GM21447 (cell line): Measurements from ENCODE around the gene APOL2.
"Not testable (repeated sequence)": the region's sequence is repeated elsewhere in the genome, so short reads cannot be mapped to it uniquely, and the experiment has no call there.

Source experiments
- ATAC-seq: cut with Tn5 transposase; IDR thresholded peaks from one replicate; pipeline ENCODE4 v1.9.1; 2021; ENCODE audit not compliant: unreplicated experiment

Gene APOL2

DNA sequence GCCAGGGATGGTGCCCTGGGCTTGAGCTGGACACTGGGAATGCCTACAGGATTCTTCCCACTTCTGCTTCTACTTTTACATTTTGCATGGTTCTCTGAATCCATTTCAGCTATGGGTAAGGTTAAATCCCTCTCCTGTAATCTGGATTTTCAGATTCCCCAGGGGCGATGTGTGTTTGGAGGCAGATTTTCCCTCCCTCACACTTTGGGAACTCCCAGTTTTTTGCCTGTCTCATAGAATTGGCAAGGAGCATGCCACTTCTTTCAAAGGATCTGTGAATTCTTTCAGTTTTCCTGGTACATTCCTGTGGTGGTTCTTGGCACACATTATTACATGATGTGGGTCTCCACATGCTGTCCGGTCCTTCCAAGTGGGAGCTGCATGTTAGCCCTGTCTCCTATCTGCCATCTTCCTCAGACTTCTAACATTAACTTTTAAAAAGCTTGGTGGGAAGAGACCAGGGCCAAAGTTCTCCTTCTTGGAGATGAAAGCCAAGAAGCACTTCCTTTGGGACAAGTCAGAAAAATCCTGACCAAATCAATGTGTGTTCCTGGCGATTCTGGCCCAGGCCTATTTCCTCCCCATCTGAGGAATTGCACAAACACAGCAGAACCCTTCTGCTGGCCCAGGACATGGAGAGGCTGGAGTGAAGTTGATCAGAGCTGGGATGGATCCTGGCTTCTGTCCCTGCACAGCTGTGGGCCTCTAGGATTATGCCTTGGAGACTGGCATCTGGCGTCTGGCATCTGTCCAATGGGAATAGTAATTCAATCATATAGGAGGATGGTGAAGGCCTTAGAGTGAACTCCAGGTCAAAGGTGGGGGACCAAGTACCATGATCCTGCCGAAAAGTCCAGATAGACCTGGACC lies 5.4 kb upstream of the APOL2 start:
- no peak for ATAC-seq

- ATAC-seq = no peak
Measured at GRCh38 chr22:36243986-36244385, 4.7 kb upstream of the APOL2 start.

DNA sequence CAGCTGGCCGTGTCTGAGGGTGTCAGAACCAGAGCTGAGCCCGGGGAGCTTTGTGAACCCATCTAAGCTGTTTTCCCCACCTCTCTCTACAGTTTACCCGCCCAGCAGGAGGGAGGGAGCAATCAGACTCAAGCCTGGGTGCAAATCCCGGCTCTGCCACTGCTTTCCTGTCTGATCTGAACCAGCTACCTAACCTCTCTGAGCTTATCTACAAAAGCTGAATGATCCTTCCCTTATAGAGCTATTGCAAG lies 252 bp downstream of the APOL2 start:
- no peak for ATAC-seq

GRCh38 chr22:36238373-36239149 lies 766 bp downstream of the APOL2 start:
- no peak for ATAC-seq

DNA sequence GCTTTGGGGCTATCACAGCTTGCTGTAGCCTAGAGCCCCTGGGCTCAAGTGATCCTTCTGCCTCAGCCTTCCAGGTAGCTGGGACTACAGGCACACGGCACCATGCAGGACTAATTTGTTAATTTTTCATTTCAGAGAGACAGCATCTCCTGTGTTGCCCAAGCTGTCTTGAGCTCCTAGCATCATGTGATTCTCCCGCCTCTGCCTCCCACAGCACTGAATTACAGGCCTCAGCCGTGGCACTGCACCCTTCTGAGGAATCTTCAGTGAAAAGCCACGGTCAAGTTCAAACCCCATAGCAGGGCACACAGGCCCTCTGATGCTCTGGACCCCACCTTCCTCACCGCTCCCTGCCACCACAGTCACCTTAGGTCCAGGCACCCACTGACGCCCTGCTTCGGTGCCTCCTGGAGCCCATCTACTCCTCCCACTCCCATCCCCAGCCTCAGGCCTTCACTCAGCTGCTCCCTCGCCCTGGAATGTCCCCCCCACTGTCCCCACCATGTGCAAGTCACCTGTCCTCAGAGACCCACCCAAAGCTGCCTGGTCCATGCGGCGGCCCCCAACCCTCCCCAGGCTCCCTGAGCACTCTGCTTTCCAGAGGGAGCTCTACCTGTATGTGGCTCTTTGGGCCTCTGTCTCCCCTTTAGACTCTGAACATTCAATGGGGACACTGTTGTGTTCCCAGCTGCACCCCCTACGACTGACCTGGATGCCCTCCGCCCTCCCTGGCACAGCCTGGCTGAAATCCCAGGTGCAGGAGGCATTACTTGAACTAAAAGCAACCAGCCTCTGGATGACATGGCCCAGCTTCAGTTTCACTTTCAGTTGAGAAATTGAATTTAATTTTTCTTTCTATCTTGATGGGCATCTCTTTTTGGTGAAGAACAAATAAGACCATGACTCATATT lies 1.6 kb downstream of the APOL2 start:
- no peak for ATAC-seq

DNA sequence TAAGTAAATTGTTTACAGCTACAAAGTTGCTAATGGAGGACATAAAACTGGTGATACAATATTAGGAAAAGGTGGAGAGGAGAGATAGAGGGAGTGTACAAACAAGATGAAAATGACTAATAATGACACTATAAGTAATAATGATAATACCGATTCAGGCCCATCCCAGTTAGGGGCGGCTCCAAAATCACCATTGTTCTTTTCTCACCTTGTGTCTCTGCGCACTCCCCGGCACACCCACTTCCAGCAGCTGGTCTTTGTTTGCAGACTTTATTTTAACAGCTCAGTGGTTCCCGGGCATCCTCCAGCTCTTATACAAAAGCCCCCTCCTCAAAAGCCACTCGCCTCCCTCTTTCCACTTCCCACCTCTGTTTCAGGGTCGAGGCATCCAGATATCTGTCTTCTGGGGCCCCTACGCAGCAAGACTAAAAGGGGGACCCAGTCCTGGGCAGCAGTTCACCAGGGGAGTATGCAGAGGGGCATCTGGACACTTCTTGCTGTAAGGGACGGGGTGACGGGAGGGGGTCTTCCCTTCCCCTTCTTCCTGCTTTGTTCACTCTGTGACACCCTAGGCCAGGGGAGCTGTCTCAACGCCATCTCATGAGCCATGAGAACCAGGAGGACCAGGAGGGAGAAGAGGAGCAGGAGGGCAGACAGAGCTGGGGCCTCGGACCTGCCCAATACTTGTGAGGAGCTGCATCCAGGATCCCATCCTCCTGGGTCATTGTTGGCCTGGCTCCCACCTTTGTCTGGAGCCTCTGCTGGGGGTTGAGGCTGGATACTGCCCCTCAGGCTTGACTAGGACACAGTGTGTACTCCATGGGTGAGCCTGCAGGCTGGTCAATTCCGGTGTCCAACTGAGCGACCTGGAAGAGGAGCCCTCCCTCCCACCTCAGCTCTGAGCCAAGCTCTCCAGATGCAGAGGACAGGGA lies 2.7 kb downstream of the APOL2 start:
- no peak for ATAC-seq

GRCh38 chr22:36235585-36235984 lies 3.7 kb downstream of the APOL2 start:
- no peak for ATAC-seq

GRCh38 chr22:36234919-36235318 lies 4.4 kb downstream of the APOL2 start:
- no peak for ATAC-seq

DNA sequence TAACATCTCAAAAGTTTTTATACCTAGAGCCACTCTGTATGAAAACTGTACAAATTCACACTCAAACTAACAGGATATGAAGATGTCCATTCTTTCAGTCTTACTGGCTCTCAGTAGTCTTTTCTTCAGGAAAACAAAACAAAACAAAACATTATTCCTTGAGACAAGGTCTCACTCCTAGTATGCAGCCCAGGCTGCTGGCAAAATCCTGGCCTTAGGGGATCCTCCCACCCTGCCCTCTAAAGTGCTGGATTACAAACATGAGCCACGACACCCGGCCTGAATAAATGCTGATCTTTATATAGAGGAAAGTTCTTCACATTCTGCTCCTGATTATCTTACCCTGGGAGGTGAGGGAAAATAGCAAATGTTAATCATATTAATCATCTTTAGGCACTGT lies 5.1 kb downstream of the APOL2 start:
- ATAC-seq = no peak

- ATAC-seq = no peak
Measured at GRCh38 chr22:36233796-36234195, 5.5 kb downstream of the APOL2 start.

DNA sequence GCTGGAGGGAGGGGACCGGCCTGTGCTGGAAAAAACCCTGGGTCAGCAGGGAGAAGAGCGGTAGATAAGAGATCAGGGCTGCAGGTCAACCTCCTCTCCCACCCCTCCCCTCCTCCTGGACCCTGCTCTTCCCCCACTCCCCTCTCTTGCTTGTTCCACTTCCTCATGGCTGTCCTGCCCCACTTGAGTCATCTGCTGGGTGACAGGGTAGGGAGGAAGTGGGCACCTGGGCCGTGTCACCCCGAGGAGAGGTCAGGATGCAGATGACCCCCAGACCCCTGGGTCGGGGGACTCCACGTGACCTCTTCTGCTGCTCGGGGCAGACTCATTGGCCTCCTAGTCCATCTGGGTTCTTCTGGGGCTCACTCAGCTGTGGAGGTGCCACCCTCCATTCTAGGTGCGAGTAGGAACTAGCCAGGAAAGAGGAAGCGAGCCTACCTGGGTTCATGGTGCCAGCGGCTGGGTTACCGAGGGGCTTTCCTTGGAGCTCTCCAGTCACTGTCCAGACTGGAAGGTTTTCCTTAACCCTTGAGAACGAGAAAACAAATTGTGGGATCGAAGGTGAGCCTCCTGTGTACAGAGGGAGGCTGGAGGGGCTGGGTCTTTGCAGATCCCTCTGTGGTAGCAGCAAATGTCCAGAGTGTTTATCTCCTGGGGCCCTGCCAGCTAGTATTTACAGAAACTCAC lies 6.5 kb downstream of the APOL2 start:
- no peak for ATAC-seq

GRCh38 chr22:36231051-36231450 lies 8.3 kb downstream of the APOL2 start:
- not testable (repeated sequence) for ATAC-seq

GRCh38 chr22:36229649-36230048 lies 9.7 kb downstream of the APOL2 start:
- ATAC-seq = not testable (repeated sequence)

DNA sequence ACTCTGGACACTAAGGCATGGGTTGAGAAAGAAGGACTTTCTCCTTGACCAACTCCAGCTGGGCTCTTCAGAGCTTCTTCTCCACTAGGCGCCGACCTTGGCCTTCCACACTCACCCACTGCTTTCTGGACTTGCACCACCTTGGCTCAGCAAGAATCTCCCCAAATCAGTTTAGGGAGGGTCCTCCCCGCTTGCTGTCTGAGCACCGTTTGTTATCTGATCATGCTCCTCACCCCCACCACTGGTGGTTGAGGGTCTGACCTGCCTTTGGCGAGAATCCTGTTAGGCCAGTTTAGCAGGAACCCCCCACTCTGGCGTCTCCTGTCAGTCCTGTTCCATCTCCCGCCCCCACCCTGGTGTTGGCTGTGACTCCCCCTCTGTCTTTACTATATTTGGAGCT lies 10.4 kb downstream of the APOL2 start:
- no peak for ATAC-seq

DNA sequence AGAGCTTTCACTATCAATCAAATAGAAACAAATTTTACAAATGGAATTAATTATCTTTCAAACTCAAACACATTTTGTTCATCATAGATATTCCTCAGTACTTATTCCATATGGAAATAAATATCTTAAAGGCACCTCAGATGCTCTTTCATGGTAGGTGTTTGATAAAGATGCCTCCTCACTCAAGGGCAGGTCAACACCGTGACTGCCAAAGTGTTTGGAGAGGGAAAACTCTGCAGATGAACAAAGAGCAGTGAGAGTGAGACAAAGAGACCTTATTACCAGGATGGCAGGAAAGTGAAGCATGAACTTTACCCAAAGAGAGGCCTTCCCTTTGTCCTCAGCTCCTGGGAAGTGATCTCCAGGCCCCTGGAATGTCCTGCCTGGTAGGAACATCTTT lies 11.0 kb downstream of the APOL2 start:
- not testable (repeated sequence) for ATAC-seq

GRCh38 chr22:36227806-36228205 lies 11.5 kb downstream of the APOL2 start:
- no peak for ATAC-seq

- ATAC-seq = no peak
Measured at GRCh38 chr22:36227396-36227795, 11.9 kb downstream of the APOL2 start.

DNA sequence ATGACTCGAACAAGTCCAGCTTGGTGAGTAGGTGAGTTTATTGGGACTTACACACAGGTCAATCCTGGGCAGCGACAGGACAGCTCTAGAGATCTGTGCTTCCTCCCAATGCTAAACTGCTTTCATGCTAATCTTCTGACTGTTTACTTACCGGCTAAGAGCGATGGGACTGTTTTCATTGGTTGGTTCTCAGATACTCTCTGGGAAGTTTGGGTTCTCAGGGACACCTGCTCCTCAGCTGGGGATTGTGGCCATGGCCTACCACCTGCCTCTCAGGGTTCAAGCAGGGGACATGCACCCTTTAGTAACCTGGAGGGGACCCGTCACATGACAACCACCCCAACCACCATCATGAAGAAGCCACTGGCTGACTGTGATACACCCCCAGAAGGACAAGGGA lies 13.1 kb downstream of the APOL2 start:
- ATAC-seq = no peak

DNA sequence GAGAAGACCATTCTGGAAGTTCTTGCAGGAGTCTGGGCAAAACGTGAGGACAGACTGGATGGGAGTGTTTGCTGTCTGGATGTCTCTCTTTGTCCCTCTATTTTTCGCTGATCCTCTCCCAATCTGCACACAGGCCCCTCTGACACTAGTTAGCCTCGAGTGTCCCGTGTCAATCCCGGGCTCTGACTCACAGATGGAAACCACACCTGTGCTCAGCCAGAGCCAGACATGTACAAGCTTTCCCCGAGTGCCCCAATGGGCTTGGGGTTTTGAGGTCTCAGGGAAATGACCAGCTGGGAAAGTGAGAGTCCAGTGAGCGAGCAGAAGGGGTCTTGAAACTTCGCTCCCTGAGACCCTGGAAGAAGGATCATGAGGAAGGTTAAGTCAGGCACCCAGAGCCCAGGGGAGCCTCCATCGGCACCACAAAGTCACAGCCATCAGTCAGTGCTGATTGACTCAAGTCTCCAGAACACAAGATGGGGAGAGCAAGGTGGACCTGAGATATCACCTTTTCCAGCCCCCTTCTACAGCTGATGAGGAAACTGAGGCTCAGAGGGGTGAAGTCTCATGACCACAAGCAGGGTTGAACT lies 13.9 kb downstream of the APOL2 start:
- ATAC-seq = no peak
